HEK293T (cell line): ENCODE measurements around the gene HNRNPAB.

Experiments
- CTCF ChIA-PET: fragments of 350-600 bp; formaldehyde crosslinking; extraction: SDS; loops from one replicate; lab custom pipeline; 2021; ENCODE audit warnings: antibody characterized with exemption, inconsistent platforms; lab: Yijun Ruan, JAX
- POLR2A ChIA-PET: fragments of 350-600 bp; formaldehyde crosslinking; extraction: SDS; loops from one replicate; lab custom pipeline; 2020; ENCODE audit warnings: antibody characterized with exemption, inconsistent platforms; lab: Yijun Ruan, JAX
- DNase-seq: peaks from one replicate; pipeline ENCODE4 v3.0.0; 2012; ENCODE audit warnings: mixed read lengths; ENCODE audit errors: extremely low spot score
- ARNT ChIP-seq: fragments of 450-650 bp; IDR thresholded peaks from 2 replicates; pipeline ENCODE4 v1.6.1; 2017; ENCODE audit warnings: mild to moderate bottlenecking
- BHLHE40 ChIP-seq: fragments of 450-650 bp; IDR thresholded peaks from 2 replicates; pipeline ENCODE4 v1.6.1; 2016; ENCODE audit warnings: mild to moderate bottlenecking, moderate library complexity, borderline replicate concordance
- CTBP1 ChIP-seq: fragments of 450-650 bp; IDR thresholded peaks from 2 replicates; pipeline ENCODE4 v1.6.1; 2016; ENCODE audit warnings: borderline replicate concordance
- ELF4 ChIP-seq: fragments of 450-650 bp; IDR thresholded peaks from 2 replicates; pipeline ENCODE4 v1.6.1; 2017; ENCODE audit warnings: antibody characterized with exemption
- FOXA1 ChIP-seq: fragments of 450-650 bp; IDR thresholded peaks from 2 replicates; pipeline ENCODE4 v1.6.1; 2016; ENCODE audit warnings: mild to moderate bottlenecking
- FOXK2 ChIP-seq: fragments of 450-650 bp; IDR thresholded peaks from 2 replicates; pipeline ENCODE4 v1.6.1; 2016; ENCODE audit warnings: mild to moderate bottlenecking
- FOXM1 ChIP-seq: fragments of 450-650 bp; IDR thresholded peaks from 2 replicates; pipeline ENCODE4 v1.6.1; 2017; ENCODE audit warnings: mild to moderate bottlenecking, borderline replicate concordance
- HDGF ChIP-seq: fragments of 450-650 bp; IDR thresholded peaks from 2 replicates; pipeline ENCODE4 v1.6.1; 2017; ENCODE audit warnings: antibody characterized with exemption, borderline replicate concordance
- L3MBTL2 ChIP-seq: fragments of 450-650 bp; conservative IDR thresholded peaks from 2 replicates; pipeline ENCODE4 v1.6.1; 2016; ENCODE audit warnings: mild to moderate bottlenecking
- LEF1 ChIP-seq: fragments of 450-650 bp; IDR thresholded peaks from 2 replicates; pipeline ENCODE4 v1.6.1; 2017; ENCODE audit warnings: mild to moderate bottlenecking, borderline replicate concordance
- NFRKB ChIP-seq: fragments of 450-650 bp; IDR thresholded peaks from 2 replicates; pipeline ENCODE4 v1.6.1; 2016; ENCODE audit warnings: mild to moderate bottlenecking, moderate library complexity
- SP1 ChIP-seq: fragments of 450-650 bp; IDR thresholded peaks from 2 replicates; pipeline ENCODE4 v1.6.1; 2017
- SUZ12 ChIP-seq: fragments of 450-650 bp; IDR thresholded peaks from 2 replicates; pipeline ENCODE4 v1.6.1; 2016; ENCODE audit warnings: mild to moderate bottlenecking
- TARDBP ChIP-seq: fragments of 450-650 bp; IDR thresholded peaks from 2 replicates; pipeline ENCODE4 v1.6.1; 2016
- ZNF384 ChIP-seq: fragments of 450-650 bp; IDR thresholded peaks from 2 replicates; pipeline ENCODE4 v1.6.1; 2016
- TF ChIP-seq, protein P1 (sequence below): fragments of 450-650 bp; IDR thresholded peaks from 2 replicates; pipeline ENCODE4 v1.6.1; 2016

HNRNPAB gene

DNA sequence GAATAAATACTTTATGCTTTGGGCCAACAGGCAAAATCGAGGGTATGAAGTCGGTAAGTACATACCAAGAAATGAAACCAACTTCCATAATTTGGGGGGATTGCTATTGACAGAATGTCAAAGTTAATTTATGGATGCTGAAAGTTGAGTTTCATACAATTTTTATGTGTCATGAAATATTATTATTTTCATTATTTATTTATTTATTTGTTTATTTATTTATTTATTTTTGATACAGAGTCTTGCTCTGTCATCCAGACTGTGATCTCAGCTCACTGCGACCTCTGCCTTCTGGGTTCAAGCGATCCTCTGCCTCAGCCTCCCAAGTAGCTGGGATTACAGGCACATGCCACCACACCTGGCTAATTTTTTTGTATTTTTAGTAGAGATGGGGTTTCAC, 12.7 kb upstream of the HNRNPAB start:
- ChIA-PET POLR2A (interaction anchor here (0.7 kb wide), 1 partner anchor 13 kb away, joined by 4 read pairs; the partner anchor contains the start of gene HNRNPAB), CTCF (interaction anchor here (0.7 kb wide), 1 partner anchor 22 kb away, joined by 4 read pairs; no protein-coding TSS in a partner anchor)
- TF ChIP-seq LEF1 (no peak), NFRKB (no peak)
- no peak for DNase-seq

DNA sequence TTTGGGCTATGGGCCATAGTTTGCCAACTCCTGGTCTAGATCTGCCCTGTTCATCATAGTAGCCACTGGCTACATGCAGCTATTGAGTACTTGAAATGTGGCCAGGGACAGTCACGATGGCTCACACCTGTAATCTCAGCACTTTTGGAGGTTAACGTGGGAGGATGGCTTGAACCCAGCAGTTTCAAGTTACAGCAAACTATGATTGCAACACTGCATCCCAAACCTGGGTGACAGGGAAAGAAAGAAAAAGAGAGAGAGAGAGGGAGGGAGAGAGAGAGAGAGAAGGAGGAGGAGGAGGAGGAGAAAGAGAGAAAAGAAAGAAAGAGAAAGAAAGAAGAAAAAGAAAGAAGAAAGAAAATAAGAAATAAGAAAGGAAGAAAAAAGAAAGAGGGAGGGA, 12.1 kb upstream of the HNRNPAB start:
- CTCF ChIA-PET: interaction anchor here (0.7 kb wide), 1 partner anchor 22 kb away, joined by 4 read pairs; no protein-coding TSS in a partner anchor
- TF ChIP-seq ELF4 (no peak), TARDBP (no peak), FOXA1 (no peak), CTBP1 (no peak), FOXM1 (no peak), FOXK2 (no peak), L3MBTL2 (no peak), ZNF384 (no peak), NFRKB (no peak), LEF1 (no peak), HDGF (no peak), BHLHE40 (no peak), ARNT (no peak), SP1 (no peak), SUZ12 (no peak)
- TF ChIP-seq, protein P1, sequence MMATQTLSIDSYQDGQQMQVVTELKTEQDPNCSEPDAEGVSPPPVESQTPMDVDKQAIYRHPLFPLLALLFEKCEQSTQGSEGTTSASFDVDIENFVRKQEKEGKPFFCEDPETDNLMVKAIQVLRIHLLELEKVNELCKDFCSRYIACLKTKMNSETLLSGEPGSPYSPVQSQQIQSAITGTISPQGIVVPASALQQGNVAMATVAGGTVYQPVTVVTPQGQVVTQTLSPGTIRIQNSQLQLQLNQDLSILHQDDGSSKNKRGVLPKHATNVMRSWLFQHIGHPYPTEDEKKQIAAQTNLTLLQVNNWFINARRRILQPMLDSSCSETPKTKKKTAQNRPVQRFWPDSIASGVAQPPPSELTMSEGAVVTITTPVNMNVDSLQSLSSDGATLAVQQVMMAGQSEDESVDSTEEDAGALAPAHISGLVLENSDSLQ: no peak
- DNase-seq: no peak
- POLR2A ChIA-PET: interaction anchor here (0.7 kb wide), 1 partner anchor 12 kb away, joined by 4 read pairs; the partner anchor contains the start of gene HNRNPAB

DNA sequence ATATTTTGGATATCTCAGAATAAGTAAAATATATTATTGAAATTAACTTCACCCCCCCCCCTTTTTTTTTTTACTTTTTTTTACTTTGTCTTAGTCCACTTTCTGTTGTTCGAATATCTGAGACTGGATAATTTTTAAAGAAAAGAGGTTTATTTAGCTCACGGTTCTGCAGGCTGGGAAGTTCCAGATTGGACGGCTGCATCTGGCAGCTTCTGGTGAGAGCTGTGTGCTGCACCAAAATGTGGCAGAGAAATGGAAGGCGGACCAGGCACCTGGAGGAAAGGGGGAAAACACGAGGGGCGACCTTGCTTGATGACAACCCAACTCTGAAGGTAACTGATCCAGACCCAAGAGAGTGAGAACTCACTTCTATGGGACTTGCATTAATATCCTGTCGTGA, 11.5 kb upstream of the HNRNPAB start:
- ChIA-PET CTCF (no interaction called here), POLR2A (no interaction called here)
- TF ChIP-seq TARDBP: no peak
- no peak for TF ChIP-seq ELF4
- TF ChIP-seq FOXM1: no peak
- no peak for TF ChIP-seq LEF1
- no peak for DNase-seq

DNA sequence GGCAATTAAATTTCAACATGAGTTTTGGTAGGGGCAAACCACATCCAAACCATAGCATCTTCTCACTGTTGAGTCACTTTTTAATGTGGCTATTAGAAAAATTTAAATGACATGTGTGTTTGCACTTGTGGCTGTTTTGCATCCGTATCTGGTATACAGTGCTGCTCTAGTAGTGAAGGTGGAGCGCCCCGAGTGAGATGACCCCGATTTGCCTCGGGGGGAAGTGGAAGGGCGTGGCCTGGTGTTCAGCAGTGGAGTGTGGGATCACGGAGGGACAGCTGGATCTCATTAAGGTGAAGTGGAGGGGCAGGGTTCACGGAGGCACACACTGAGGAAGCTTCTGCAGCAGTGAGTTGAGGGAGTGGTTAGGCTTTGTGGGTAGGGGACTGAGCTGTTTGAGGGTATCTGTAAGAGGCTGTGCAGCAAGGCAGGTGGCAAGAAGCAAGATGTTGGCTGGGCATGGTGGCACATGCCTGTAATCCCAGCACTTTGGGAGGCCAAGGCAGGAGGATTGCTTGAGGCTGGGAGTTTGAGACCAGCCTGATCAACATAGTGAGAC, 11.0 kb upstream of the HNRNPAB start:
- TF ChIP-seq, protein P1: no peak
- TF ChIP-seq SP1 (no peak), ELF4 (no peak), ZNF384 (no peak), CTBP1 (no peak), BHLHE40 (no peak), SUZ12 (no peak), HDGF (no peak), ARNT (no peak), FOXM1 (no peak), TARDBP (no peak), LEF1 (no peak), NFRKB (no peak), FOXK2 (no peak), FOXA1 (no peak), L3MBTL2 (no peak)
- DNase-seq: no peak
- POLR2A ChIA-PET: no interaction called here
- CTCF ChIA-PET: no interaction called here

DNA sequence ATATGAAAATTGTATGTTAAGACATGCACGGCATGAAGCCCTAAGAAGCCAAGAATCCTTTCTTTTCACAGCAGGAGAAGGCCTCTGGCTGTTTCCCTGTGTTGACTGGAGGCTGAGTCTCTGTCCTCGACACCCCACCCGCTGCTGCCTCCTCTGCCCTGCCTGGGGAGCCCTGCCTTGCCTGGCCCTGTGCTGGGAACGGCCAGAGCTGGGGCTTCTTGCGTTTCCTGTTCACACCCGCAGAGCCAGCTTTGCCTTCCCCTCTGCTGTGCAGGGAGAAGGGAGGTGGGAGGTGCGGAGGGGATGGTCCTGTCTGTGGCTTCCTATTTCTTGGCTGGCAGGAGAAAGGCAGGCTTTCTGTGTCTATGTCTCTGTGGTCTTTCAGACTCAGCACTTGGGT, 10.3 kb upstream of the HNRNPAB start:
- ChIA-PET POLR2A (no interaction called here), CTCF (no interaction called here)
- TF ChIP-seq, protein P1: no peak
- TF ChIP-seq L3MBTL2 (no peak), CTBP1 (no peak), FOXM1 (no peak), TARDBP (no peak), ZNF384 (no peak)
- no peak for DNase-seq

DNA sequence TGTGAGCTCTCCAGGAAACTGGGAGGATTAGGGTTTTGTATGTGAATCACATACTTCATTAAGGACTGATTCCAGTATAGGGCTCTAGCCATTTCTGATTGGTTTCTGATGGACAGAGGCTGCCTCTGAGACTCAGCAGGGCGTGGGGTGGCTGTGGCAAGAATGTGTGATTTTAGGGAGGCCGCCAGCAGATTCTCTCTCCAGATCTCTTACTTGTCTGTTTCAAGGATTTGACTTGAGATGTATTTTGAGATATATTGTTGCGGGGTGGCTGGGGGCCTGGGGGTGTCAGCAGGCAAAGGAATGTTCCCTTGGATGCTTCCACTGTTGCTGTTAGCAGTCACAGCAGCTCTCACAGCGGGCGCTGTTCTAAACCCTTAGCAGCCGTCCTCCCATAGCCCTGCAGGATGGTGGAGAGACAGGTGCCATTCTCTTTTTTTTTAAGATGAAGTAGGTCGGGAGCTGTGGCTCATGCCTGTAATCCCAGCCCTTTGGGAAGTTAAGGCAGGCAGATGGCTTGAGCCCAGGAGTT, 8.0 kb upstream of the HNRNPAB start:
- CTCF ChIA-PET: interaction anchor here (0.6 to 1.1 kb wide), 4 partner anchors 9 to 1436 kb away, joined by 3 read pairs; no protein-coding TSS in a partner anchor
- POLR2A ChIA-PET: interaction anchor here (1.0 kb wide), 1 partner anchor 8 kb away, joined by 3 read pairs; the partner anchor contains the start of gene HNRNPAB
- TF ChIP-seq HDGF (no peak), SP1 (no peak), L3MBTL2 (no peak), NFRKB (no peak), ZNF384 (no peak), LEF1 (no peak), CTBP1 (no peak), TARDBP (no peak), FOXK2 (no peak), SUZ12 (no peak), FOXM1 (no peak), ELF4 (no peak), BHLHE40 (no peak), ARNT (no peak), FOXA1 (no peak)
- TF ChIP-seq, protein P1: no peak
- DNase-seq: no peak
